Cardiac fibroblast (primary cell): ENCODE results near the gene ZNF592.

Experiments used
- DNase-seq, 2 donors: peaks; one replicate each; pipeline versions ENCODE4 v3.0.0 to v3.0.0-alpha.2; 2010; ENCODE audit warnings: low read depth in 2 of 2
- H3K4me3 ChIP-seq, 2 donors: replicated peaks in 1 of 2; 1 replicate in 1 of 2; 2 replicates in 1 of 2; pipeline ENCODE4 v1.5.1; 2011; ENCODE audit warnings: low read depth in 2 of 2, low read length in 2 of 2, mild to moderate bottlenecking in 2 of 2, moderate library complexity in 1 of 2
- TF ChIP-seq, protein P1 (sequence below): IDR thresholded peaks from one replicate; pipeline ENCODE4 v1.5.1; 2011; ENCODE audit warnings: low read depth, mild to moderate bottlenecking, low read length, inconsistent platforms

Gene ZNF592

DNA sequence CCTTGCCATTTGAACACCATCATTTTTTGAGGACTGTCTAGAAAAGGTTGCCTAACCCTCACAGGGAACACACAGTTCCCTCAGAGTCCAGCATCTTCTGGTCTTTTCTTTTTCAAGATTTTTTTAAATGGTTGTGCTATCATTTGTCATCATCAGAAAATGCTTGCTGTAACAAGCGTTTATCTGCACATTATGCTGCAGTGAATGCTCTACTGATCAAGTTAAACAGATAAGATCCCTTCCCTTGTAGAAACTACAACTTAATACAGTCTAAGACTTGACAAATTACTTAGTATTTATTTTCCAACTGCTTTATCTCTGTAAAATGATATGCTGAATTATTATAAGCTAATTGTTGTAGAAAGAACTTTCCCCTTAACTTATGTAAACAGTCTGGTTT, 56.8 kb downstream of the ZNF592 start:
- no peak for DNase-seq
- TF ChIP-seq, protein P1, sequence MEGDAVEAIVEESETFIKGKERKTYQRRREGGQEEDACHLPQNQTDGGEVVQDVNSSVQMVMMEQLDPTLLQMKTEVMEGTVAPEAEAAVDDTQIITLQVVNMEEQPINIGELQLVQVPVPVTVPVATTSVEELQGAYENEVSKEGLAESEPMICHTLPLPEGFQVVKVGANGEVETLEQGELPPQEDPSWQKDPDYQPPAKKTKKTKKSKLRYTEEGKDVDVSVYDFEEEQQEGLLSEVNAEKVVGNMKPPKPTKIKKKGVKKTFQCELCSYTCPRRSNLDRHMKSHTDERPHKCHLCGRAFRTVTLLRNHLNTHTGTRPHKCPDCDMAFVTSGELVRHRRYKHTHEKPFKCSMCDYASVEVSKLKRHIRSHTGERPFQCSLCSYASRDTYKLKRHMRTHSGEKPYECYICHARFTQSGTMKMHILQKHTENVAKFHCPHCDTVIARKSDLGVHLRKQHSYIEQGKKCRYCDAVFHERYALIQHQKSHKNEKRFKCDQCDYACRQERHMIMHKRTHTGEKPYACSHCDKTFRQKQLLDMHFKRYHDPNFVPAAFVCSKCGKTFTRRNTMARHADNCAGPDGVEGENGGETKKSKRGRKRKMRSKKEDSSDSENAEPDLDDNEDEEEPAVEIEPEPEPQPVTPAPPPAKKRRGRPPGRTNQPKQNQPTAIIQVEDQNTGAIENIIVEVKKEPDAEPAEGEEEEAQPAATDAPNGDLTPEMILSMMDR = no peak
- H3K4me3 ChIP-seq = no peak overlapping the region

DNA sequence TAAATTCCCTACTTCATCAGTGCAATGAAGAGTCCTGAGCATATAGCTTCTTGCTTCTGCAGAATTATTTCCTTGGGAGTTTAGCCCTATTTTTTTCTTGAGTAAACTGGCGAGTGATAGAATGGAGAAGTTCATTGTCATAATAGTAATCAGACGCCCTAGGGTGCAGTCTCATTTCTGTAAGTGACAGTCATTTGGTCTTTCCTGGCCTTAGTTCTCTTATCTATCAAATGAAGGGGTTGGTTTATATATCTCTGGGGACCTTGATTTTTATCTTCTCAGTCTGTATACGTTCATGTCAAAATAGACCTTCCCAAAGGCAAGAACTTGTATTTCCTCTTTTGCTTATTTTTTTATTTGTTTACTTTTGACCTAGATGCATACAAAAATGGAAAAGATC, 58.8 kb downstream of the ZNF592 start:
- H3K4me3 ChIP-seq = no peak overlapping the region
- TF ChIP-seq, protein P1 = no peak
- no peak for DNase-seq

DNA sequence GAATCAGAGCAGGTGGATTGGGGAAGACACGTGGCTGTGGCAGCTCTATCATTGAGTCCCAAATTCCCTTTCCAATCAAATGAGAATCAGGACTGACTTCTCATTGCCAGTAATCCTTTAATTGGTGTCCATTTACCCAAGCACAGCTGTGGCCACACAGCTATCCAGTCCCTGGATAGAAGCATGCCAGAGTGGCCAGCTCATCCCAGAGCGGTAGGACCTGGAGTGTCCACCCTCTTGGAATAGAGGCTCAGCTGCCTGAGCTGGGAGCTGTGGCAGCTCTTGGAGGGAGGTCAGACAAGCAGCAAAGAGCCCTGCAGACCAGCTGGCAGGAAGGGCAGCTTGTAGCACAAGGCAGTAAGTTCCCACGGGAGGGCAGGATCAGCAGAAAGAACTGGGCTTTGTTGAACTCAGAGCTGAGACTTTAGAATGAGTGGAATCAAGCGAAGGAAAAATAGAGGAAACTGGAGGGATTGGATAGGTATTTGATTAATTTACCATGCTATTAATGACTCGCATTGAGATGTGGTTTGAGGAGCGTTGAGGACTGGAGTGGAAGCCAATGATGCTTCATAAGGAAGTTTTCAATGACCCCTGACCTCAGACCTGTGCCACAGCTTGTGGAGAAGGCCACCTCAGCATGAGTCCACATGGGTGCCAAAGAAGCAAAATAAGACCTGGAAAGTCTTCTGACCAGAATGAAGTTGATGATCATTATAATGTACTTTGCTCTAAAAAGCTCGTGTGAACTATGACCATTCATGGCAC, 61.9 kb downstream of the ZNF592 start:
- no peak for DNase-seq
- no peak overlapping the region for H3K4me3 ChIP-seq
- TF ChIP-seq, protein P1 = no peak

DNA sequence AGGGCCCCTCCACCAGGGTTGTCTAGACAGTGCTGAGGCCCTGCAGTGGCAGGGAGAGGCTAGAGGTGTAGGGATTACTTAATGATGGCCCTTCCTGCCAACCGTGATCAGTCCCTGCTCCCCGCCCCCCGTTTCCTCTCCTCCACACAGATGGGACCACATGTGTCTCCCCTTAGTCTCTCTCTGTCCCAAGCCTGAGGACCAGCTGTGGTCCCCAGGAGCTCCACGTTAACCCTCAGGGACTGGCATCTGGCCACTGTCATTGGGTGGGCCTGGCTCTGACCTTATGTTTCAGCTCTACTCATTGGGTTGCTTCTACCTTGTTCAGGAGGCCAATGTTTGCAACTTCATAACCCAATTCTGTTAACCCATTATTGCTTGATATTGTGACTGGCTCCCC, 62.8 kb downstream of the ZNF592 start:
- no peak overlapping the region for H3K4me3 ChIP-seq
- TF ChIP-seq, protein P1 = no peak

DNA sequence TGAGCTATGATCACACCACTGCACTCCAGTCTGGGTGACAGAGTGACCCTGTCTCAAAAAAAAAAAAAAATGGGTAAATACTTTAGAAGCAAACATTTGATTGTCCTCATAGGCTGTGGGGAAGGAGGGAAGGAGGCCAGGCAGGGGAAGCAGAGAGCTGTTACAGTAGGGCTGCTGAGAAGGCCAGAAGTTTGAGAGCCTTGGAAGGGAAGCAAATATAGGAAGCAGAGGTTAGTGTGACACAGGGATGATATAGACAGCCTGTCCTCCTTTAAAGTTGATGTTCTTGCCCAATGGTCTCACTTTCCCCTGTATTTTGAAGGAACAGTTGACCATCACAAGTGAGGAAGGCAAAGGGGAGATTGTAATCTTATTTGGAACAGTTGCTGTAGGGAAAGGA, 63.4 kb downstream of the ZNF592 start:
- TF ChIP-seq, protein P1 = no peak
- no peak overlapping the region for H3K4me3 ChIP-seq
- no peak for DNase-seq

More for the DNA sequence above, 62.8 kb downstream of the ZNF592 start:
- DNase-seq = no peak

DNA sequence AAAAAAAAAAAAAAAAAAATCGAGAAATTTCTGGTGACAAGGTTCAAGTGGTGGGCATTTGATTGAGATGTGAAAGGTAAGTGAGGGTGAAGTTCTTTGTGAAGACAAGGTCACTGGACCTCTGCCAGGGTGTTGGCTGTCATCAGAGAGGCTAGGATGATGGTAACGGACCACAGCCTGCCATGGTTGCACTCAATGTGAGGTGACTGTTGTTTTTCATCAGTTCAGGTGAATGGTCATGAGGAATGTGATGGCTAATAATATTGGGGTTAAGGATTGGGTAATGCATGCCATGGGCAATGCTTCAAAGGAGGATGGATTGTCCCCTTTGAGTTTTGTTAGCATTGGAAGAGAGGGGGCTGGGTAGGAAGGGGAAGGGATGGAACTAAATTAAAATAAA, 64.5 kb downstream of the ZNF592 start:
- no peak overlapping the region for H3K4me3 ChIP-seq
- TF ChIP-seq, protein P1 = no peak
- DNase-seq = no peak

DNA sequence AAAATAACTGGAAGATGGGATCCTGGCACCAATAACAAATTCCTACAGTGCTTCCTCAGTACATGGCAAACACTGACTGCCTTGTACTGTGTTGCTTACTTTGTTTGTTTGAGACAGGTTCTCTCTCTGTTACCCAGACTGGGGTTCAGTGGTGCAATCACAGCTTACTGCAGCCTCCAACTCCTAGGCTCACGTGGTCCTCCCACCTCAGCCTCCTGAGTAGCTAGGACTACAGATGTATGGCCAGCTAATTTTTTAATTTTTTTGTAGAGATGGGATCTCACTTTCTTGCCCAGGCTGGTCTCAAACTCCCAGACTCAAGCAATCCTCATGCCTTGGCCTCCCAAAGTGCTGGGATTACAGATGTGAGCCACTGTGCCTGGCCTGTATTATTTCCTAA, 65.0 kb downstream of the ZNF592 start:
- H3K4me3 ChIP-seq = no peak overlapping the region
- TF ChIP-seq, protein P1 = no peak
- DNase-seq = no peak
